Measurements from ENCODE around the gene DNAJC7. TPM values are rescaled to one million over a fixed set of nuclear protein-coding genes. Genes with fewer than 3 reads are reported as not detected.
A peak's percentile ranks its signal among the peaks of the same experiment; 100 is the strongest.

The DNAJC7 gene
- total and polyA plus RNA-seq, 9 of the 15 experiments (the other 6 are each of a cell fraction or from before 2014, with no cell fraction given), result 85.8 to 262 (median 157) TPM

DNA sequence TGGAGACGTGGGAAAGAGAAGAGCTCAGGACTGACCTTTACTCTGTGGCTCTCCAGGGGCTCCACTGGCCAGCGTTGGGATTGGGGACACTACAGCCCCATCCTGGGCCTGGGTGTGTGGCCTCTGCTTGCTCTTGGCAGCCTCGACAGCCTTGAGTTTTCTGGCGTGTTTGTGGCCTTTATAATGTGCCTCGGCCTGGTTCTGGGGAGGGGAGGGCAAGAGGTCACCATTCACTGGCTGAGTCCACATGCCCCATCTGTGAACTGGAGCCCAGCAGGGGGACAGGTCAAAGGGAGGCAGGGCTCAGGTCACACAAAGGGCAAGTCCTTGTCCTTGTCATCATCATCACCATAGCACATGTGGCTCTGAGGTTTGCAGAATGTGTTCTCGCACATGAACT lies 14.3 kb upstream of the DNAJC7 start:
- Histone ChIP-seq H3K9me3 (replicated peaks; ENCODE audit: control insufficient read depth, insufficient read depth, low read depth, low read length) (no peaks in the 10 kb centered on the region), H2AFZ (ENCODE audit: low read depth, low read length) (peak overlapping the region; percentile 64), H3K4me2 (ENCODE audit: insufficient read depth, low read length) (no peak overlapping the region), H3K9me1 (ENCODE audit: control insufficient read depth, insufficient read depth, low read length) (no peaks in the 10 kb centered on the region), H3K4me1 (replicated peaks in 1 of 2; ENCODE audit: control insufficient read depth in 2 of 2, insufficient read depth in 2 of 2, low read length in 2 of 2) (peaks cover 6 to 22% of the 10 kb centered on the region in 2 experiments; a peak in 4 of 5 replicates), H4K20me1 (replicated peaks; ENCODE audit: control insufficient read depth, insufficient read depth, low read length) (no peaks in the 10 kb centered on the region), H3K9ac (ENCODE audit: insufficient read depth in 1 of 2, low read depth in 2 of 2, low read length in 2 of 2) (peak overlapping the region in 1 of 2 experiments; percentile 68; a peak in 1 of 4 replicates), H3K27me3 (ENCODE audit: control insufficient read depth in 2 of 2, insufficient read depth in 2 of 2, low read length in 2 of 2) (no peaks in the 10 kb centered on the region), H3K79me2 (ENCODE audit: control insufficient read depth, insufficient read depth, low read length) (no peaks in the 10 kb centered on the region), H3K36me3 (ENCODE audit: control insufficient read depth, insufficient read depth, low read length) (no peaks in the 10 kb centered on the region), H3K27ac (ENCODE audit: extremely low read depth, low read depth, low read length) (no peak overlapping the region), H3K4me3 (no peak overlapping the region)
- no TSS peak for BruUV-seq (replicated peaks)
- in situ Hi-C loops (cut with MboI) (no loop called here), intact Hi-C loops (cut with micrococcal nuclease) (no loop called here)
- CTCF ChIA-PET (ENCODE audit: low intra/inter-chr PET ratio), result no interaction called here
- DNase-seq (ENCODE audit: extremely low read depth in 1 of 4, low spot score in 3 of 4) (peak in 1 of 4 experiments; percentile 40), ATAC-seq (no peak), FAIRE-seq (no peak)
- POLR2A ChIA-PET, result interaction anchor here (0.5 to 2.0 kb wide), 6 partner anchors 10 to 111 kb away, joined by 3 to 8 read pairs (median 3); no protein-coding TSS in a partner anchor
- TF ChIP-seq HMGXB4 (CRISPR knock-in tag; IDR thresholded peaks at IDR 0.05), result no peak
- peak; percentile 73; the same call in 1 of the 2 replicates for TF ChIP-seq ESRRA (IDR thresholded peaks at IDR 0.05; ENCODE audit: borderline replicate concordance, low read depth)
- 38% methylated on average over 6 of the region's 6 CpGs for WGBS (ENCODE audit: insufficient coverage, low coverage, missing lambda C conversion rate)

GRCh38 chr17:42028791-42029127 lies 11.5 kb upstream of the DNAJC7 start:
- Histone ChIP-seq H3K9ac (ENCODE audit: insufficient read depth in 1 of 2, low read depth in 2 of 2, low read length in 2 of 2) (peak overlapping the region in 1 of 2 experiments; percentile 75; a peak in 2 of 4 replicates), H3K4me3 (no peak overlapping the region), H3K9me3 (replicated peaks; ENCODE audit: control insufficient read depth, insufficient read depth, low read depth, low read length) (no peaks in the 10 kb centered on the region), H3K79me2 (ENCODE audit: control insufficient read depth, insufficient read depth, low read length) (no peaks in the 10 kb centered on the region), H3K4me1 (replicated peaks in 1 of 2; ENCODE audit: control insufficient read depth in 2 of 2, insufficient read depth in 2 of 2, low read length in 2 of 2) (peaks cover 32 to 37% of the 10 kb centered on the region in 2 experiments), H3K27ac (ENCODE audit: extremely low read depth, low read depth, low read length) (no peak overlapping the region), H3K9me1 (ENCODE audit: control insufficient read depth, insufficient read depth, low read length) (no peaks in the 10 kb centered on the region), H2AFZ (ENCODE audit: low read depth, low read length) (peak overlapping the region; percentile 78; the same call in 1 of the 2 replicates), H3K36me3 (ENCODE audit: control insufficient read depth, insufficient read depth, low read length) (peaks cover 10% of the 10 kb centered on the region; the same call in 2 of the 3 replicates), H3K27me3 (ENCODE audit: control insufficient read depth in 2 of 2, insufficient read depth in 2 of 2, low read length in 2 of 2) (no peaks in the 10 kb centered on the region), H4K20me1 (replicated peaks; ENCODE audit: control insufficient read depth, insufficient read depth, low read length) (no peaks in the 10 kb centered on the region), H3K4me2 (ENCODE audit: insufficient read depth, low read length) (no peak overlapping the region)
- intact Hi-C loops (cut with micrococcal nuclease) (loop anchor here (1.0 to 5.0 kb wide), 2 partner anchors 61 to 73 kb away; partner anchors contain the start of gene CNP), in situ Hi-C loops (cut with MboI) (loop anchor here (5.0 kb wide), 1 partner anchor 84 kb away; the partner anchor contains the start of gene DHX58)
- BruUV-seq (replicated peaks), result no TSS peak
- FAIRE-seq (no peak), DNase-seq (ENCODE audit: extremely low read depth in 1 of 4, low spot score in 3 of 4) (no peak), ATAC-seq (no peak)
- 50% methylated on average over 5 of the region's 7 CpGs for WGBS (ENCODE audit: insufficient coverage, low coverage, missing lambda C conversion rate)
- POLR2A ChIA-PET, result interaction anchor here (0.6 to 4.1 kb wide), 7 partner anchors 8 to 27 kb away, joined by 3 to 29 read pairs (median 5); partner anchors contain the start of genes DNAJC7 and NKIRAS2
- CTCF ChIA-PET (ENCODE audit: low intra/inter-chr PET ratio), result no interaction called here
- TF ChIP-seq RAD21 (CRISPR knock-in tag; conservative IDR thresholded peaks at IDR 0.05 in 1 of 2, IDR thresholded peaks at IDR 0.05 in 1 of 2) (no peak), NEUROD1 (IDR thresholded peaks at IDR 0.05; ENCODE audit: borderline replicate concordance, low read depth, low read length, partially characterized antibody) (no peak), STAG1 (CRISPR knock-in tag; IDR thresholded peaks at IDR 0.05; ENCODE audit: borderline replicate concordance) (no peak), ZZZ3 (IDR thresholded peaks at IDR 0.05) (no peak), ZNF668 (CRISPR knock-in tag; IDR thresholded peaks at IDR 0.05) (no peak)
- TF ChIP-seq, protein P1, sequence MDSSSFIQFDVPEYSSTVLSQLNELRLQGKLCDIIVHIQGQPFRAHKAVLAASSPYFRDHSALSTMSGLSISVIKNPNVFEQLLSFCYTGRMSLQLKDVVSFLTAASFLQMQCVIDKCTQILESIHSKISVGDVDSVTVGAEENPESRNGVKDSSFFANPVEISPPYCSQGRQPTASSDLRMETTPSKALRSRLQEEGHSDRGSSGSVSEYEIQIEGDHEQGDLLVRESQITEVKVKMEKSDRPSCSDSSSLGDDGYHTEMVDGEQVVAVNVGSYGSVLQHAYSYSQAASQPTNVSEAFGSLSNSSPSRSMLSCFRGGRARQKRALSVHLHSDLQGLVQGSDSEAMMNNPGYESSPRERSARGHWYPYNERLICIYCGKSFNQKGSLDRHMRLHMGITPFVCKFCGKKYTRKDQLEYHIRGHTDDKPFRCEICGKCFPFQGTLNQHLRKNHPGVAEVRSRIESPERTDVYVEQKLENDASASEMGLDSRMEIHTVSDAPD (CRISPR knock-in tag; IDR thresholded peaks at IDR 0.05), result no peak
- TF ChIP-seq, protein P2, sequence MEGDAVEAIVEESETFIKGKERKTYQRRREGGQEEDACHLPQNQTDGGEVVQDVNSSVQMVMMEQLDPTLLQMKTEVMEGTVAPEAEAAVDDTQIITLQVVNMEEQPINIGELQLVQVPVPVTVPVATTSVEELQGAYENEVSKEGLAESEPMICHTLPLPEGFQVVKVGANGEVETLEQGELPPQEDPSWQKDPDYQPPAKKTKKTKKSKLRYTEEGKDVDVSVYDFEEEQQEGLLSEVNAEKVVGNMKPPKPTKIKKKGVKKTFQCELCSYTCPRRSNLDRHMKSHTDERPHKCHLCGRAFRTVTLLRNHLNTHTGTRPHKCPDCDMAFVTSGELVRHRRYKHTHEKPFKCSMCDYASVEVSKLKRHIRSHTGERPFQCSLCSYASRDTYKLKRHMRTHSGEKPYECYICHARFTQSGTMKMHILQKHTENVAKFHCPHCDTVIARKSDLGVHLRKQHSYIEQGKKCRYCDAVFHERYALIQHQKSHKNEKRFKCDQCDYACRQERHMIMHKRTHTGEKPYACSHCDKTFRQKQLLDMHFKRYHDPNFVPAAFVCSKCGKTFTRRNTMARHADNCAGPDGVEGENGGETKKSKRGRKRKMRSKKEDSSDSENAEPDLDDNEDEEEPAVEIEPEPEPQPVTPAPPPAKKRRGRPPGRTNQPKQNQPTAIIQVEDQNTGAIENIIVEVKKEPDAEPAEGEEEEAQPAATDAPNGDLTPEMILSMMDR (IDR thresholded peaks at IDR 0.05 in 2 of 3, conservative IDR thresholded peaks at IDR 0.05 in 1 of 3; ENCODE audit: insufficient read depth in 2 of 3, low read depth in 1 of 3, low read length in 3 of 3), result 0 out of 6 replicates have a peak, but pooled peaks of 1 of the 3 experiments have one; percentile 13
